ENCODE data around the gene SUMF1.

The SUMF1 gene

DNA sequence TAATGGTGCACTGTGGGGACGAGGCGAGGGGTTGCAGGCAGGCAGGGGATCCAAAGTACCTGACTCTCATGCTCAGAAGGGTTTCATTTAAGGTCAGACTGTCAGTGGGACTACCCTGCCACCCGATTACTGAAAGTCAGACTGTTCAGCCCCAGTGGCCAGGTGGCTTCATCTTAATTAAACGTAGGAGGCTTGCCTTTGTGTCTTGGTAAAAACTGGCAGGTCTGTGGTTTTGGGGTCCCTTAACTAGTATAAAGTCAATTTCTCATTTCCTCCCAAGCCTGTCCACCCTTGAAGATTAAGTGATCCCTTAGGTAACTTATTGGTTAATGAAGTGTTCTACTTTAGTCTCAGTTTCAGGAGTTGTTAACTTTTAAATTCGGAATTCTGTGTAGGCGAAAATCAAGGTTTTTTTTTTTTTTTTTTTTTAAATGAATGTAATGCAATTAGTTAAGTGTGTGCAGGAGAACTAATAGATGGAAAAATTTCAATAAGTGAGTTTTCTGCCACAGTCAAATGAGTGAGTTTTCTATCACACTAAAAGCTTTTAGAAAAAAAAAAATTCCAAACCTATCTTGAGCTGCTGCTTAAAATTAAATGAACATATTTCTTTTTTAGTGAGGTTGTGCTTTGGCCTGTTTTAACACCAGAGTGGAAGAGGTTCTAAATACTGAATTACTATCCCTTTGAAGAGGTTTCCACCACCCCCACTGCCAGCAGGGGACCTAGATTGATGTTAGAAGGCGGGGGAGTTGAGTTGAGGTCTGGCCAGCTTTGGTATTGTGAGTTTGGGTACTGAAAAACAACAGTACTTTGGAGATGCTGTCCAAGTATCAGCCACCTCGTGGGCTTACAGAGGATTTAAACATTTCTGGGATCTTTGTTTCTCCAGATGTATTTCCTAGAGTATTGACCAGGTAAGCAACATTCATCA is 41.2 kb upstream of the SUMF1 start:
- DNase-seq: no peak

GRCh38 chr3:4507024-4507596 is 40.0 kb upstream of the SUMF1 start:
- no peak overlapping the region for H3K14ac ChIP-seq (ENCODE audit: low read length)
- no peaks in the 10 kb centered on the region for H3K9me3 ChIP-seq (ENCODE audit: insufficient read depth, low read depth, low read length)
- H3K27ac ChIP-seq (ENCODE audit: low read depth, low read length): no peak overlapping the region
- H2BK120ac ChIP-seq (ENCODE audit: insufficient read depth, low read length, poor library complexity): no peak overlapping the region
- no peak overlapping the region for H3K23ac ChIP-seq (ENCODE audit: low read length)
- no peak overlapping the region for H3K4ac ChIP-seq (ENCODE audit: low read depth, low read length)
- H2BK5ac ChIP-seq (ENCODE audit: low read depth, low read length, poor library complexity): no peak overlapping the region
- H3K4me1 ChIP-seq (ENCODE audit: control insufficient read depth in 1 of 2, insufficient read depth in 2 of 2, low read length in 2 of 2): no peaks in the 10 kb centered on the region
- no peaks in the 10 kb centered on the region for H3K27me3 ChIP-seq (ENCODE audit: insufficient read depth, low read length)
- no peak overlapping the region for H2AK5ac ChIP-seq (ENCODE audit: low read length)
- H2BK12ac ChIP-seq (ENCODE audit: low read length): no peak overlapping the region
- H4K8ac ChIP-seq (ENCODE audit: low read depth, low read length): no peak overlapping the region
- H4K12ac ChIP-seq (ENCODE audit: low read depth, low read length): no peak overlapping the region
- no peaks in the 10 kb centered on the region for H3K79me2 ChIP-seq (ENCODE audit: control insufficient read depth, insufficient read depth, low read length, poor library complexity)
- H3K4me3 ChIP-seq (ENCODE audit: low read depth, low read length): no peak overlapping the region
- DNase-seq: no peak
- H3K18ac ChIP-seq (ENCODE audit: low read length): no peak overlapping the region
- no peak overlapping the region for H4K91ac ChIP-seq (ENCODE audit: low read depth, low read length)
- H3K36me3 ChIP-seq (ENCODE audit: control insufficient read depth in 1 of 2, insufficient read depth in 2 of 2, low read length in 2 of 2): no peaks in the 10 kb centered on the region
- no peaks in the 10 kb centered on the region for H3K79me1 ChIP-seq (ENCODE audit: low read length)
- no peak overlapping the region for H2AFZ ChIP-seq (ENCODE audit: insufficient read depth, low read length, poor library complexity)
- H3K9ac ChIP-seq (ENCODE audit: low read length): no peak overlapping the region
- no peak overlapping the region for H3K4me2 ChIP-seq (ENCODE audit: low read length)
- WGBS (ENCODE audit: extremely low coverage, insufficient coverage, insufficient read length): no CpG with 5 or more reads among the region's 5 CpGs

More for the DNA sequence above, 41.2 kb upstream of the SUMF1 start:
- no peak overlapping the region for H3K4me3 ChIP-seq (ENCODE audit: low read depth, low read length)
- no peaks in the 10 kb centered on the region for H3K9me3 ChIP-seq (ENCODE audit: insufficient read depth, low read depth, low read length)
- no peak overlapping the region for H2BK5ac ChIP-seq (ENCODE audit: low read depth, low read length, poor library complexity)
- no peaks in the 10 kb centered on the region for H3K79me2 ChIP-seq (ENCODE audit: control insufficient read depth, insufficient read depth, low read length, poor library complexity)
- H3K23ac ChIP-seq (ENCODE audit: low read length): no peak overlapping the region
- WGBS (ENCODE audit: extremely low coverage, insufficient coverage, insufficient read length): no CpG with 5 or more reads among the region's 8 CpGs
- H2AK5ac ChIP-seq (ENCODE audit: low read length): no peak overlapping the region
- H3K4me1 ChIP-seq (ENCODE audit: control insufficient read depth in 1 of 2, insufficient read depth in 2 of 2, low read length in 2 of 2): no peaks in the 10 kb centered on the region
- no peak overlapping the region for H3K27ac ChIP-seq (ENCODE audit: low read depth, low read length)
- H4K12ac ChIP-seq (ENCODE audit: low read depth, low read length): no peak overlapping the region
- no peak overlapping the region for H2BK12ac ChIP-seq (ENCODE audit: low read length)
- H3K4ac ChIP-seq (ENCODE audit: low read depth, low read length): no peak overlapping the region
- no peak overlapping the region for H2BK120ac ChIP-seq (ENCODE audit: insufficient read depth, low read length, poor library complexity)
- no peak overlapping the region for H2AFZ ChIP-seq (ENCODE audit: insufficient read depth, low read length, poor library complexity)
- no peaks in the 10 kb centered on the region for H3K36me3 ChIP-seq (ENCODE audit: control insufficient read depth in 1 of 2, insufficient read depth in 2 of 2, low read length in 2 of 2)
- H3K79me1 ChIP-seq (ENCODE audit: low read length): no peaks in the 10 kb centered on the region
- no peak overlapping the region for H4K91ac ChIP-seq (ENCODE audit: low read depth, low read length)
- no peak overlapping the region for H3K14ac ChIP-seq (ENCODE audit: low read length)
- H4K8ac ChIP-seq (ENCODE audit: low read depth, low read length): no peak overlapping the region
- no peak overlapping the region for H3K9ac ChIP-seq (ENCODE audit: low read length)
- H3K18ac ChIP-seq (ENCODE audit: low read length): no peak overlapping the region
- H3K4me2 ChIP-seq (ENCODE audit: low read length): no peak overlapping the region
- no peaks in the 10 kb centered on the region for H3K27me3 ChIP-seq (ENCODE audit: insufficient read depth, low read length)

DNA sequence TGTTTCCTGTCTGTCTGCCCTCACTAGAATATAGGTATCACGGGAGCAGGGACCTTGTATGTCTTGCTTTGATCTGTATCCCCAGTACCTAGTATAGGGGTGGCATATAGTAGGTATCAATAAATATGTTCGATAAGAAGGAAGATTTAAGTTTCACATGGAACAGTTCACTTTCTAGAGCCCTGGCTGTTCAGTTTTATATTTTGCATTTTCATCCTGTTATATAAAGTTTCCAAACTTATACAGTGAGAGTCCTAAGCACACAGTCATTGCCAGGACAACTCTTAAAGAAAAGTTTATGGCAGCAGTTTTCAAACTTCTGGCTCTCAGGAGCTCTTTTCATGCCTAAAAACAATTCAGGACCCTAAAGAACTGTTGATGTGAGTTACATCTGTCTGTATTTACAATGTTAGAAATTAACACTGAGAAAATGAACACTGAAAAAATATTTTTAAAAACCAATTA is 39.5 kb upstream of the SUMF1 start:
- H3K4ac ChIP-seq (ENCODE audit: low read depth, low read length): no peak overlapping the region
- H2AK5ac ChIP-seq (ENCODE audit: low read length): no peak overlapping the region
- H3K4me3 ChIP-seq (ENCODE audit: low read depth, low read length): no peak overlapping the region
- no peak overlapping the region for H4K12ac ChIP-seq (ENCODE audit: low read depth, low read length)
- no peak overlapping the region for H3K18ac ChIP-seq (ENCODE audit: low read length)
- no peak overlapping the region for H2BK120ac ChIP-seq (ENCODE audit: insufficient read depth, low read length, poor library complexity)
- no peak overlapping the region for H3K9ac ChIP-seq (ENCODE audit: low read length)
- H3K23ac ChIP-seq (ENCODE audit: low read length): no peak overlapping the region
- no peaks in the 10 kb centered on the region for H3K79me1 ChIP-seq (ENCODE audit: low read length)
- H3K9me3 ChIP-seq (ENCODE audit: insufficient read depth, low read depth, low read length): no peaks in the 10 kb centered on the region
- H3K4me2 ChIP-seq (ENCODE audit: low read length): no peak overlapping the region
- no peak for DNase-seq
- H2BK5ac ChIP-seq (ENCODE audit: low read depth, low read length, poor library complexity): no peak overlapping the region
- no peak overlapping the region for H4K91ac ChIP-seq (ENCODE audit: low read depth, low read length)
- no peak overlapping the region for H3K14ac ChIP-seq (ENCODE audit: low read length)
- no peak overlapping the region for H4K8ac ChIP-seq (ENCODE audit: low read depth, low read length)
- H3K4me1 ChIP-seq (ENCODE audit: control insufficient read depth in 1 of 2, insufficient read depth in 2 of 2, low read length in 2 of 2): no peaks in the 10 kb centered on the region
- no peak overlapping the region for H2BK12ac ChIP-seq (ENCODE audit: low read length)
- no peaks in the 10 kb centered on the region for H3K36me3 ChIP-seq (ENCODE audit: control insufficient read depth in 1 of 2, insufficient read depth in 2 of 2, low read length in 2 of 2)
- no peak overlapping the region for H2AFZ ChIP-seq (ENCODE audit: insufficient read depth, low read length, poor library complexity)
- H3K27me3 ChIP-seq (ENCODE audit: insufficient read depth, low read length): no peaks in the 10 kb centered on the region
- no CpG with 5 or more reads among the region's 2 CpGs for WGBS (ENCODE audit: extremely low coverage, insufficient coverage, insufficient read length)
- no peak overlapping the region for H3K27ac ChIP-seq (ENCODE audit: low read depth, low read length)
- H3K79me2 ChIP-seq (ENCODE audit: control insufficient read depth, insufficient read depth, low read length, poor library complexity): no peaks in the 10 kb centered on the region

DNA sequence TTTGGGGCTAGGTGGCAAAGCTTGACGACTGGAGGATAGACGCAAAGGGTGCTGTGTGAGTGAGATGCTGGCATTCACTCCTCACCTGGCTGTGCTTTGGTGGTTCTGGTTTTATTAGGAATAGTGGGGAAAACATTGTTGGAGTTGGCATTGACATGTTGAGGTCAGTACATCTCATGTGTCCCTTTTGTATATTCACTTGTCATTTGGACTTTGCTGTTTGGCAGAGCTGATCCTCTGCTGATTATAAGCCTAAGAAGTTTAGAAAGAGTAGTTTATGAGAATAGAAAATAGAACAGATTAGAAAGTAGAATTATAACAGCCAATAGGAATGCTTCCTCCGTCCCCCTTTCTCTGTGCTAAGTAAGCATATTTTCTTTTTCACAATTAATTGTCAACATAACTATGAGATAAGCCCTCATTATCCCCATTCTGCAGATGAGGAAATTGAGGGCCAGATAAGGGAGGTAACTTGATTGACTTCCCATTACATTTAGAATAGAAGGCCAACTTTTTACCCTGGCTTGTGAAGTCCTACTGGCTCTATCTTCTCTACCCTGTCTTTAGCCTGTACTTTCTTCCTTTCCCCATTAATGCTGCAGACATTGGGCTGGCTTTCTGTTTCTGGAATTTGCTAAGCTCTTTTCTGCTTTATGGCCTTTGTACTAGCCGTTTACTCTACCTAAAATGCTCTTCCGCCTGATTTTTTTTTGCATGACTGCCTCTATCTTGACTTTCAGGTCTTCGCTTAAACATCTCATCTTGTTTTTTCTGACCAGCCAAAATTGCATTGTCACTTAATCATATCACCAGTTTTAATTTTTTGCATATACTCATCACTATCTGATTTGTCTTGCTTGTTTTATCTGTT is 38.9 kb upstream of the SUMF1 start:
- no peak overlapping the region for H3K4ac ChIP-seq (ENCODE audit: low read depth, low read length)
- H2BK5ac ChIP-seq (ENCODE audit: low read depth, low read length, poor library complexity): no peak overlapping the region
- no peak overlapping the region for H2BK120ac ChIP-seq (ENCODE audit: insufficient read depth, low read length, poor library complexity)
- H3K18ac ChIP-seq (ENCODE audit: low read length): no peak overlapping the region
- H3K4me1 ChIP-seq (ENCODE audit: control insufficient read depth in 1 of 2, insufficient read depth in 2 of 2, low read length in 2 of 2): no peaks in the 10 kb centered on the region
- H3K27me3 ChIP-seq (ENCODE audit: insufficient read depth, low read length): no peaks in the 10 kb centered on the region
- H3K14ac ChIP-seq (ENCODE audit: low read length): no peak overlapping the region
- H2BK12ac ChIP-seq (ENCODE audit: low read length): no peak overlapping the region
- no CpG with 5 or more reads among the region's 6 CpGs for WGBS (ENCODE audit: extremely low coverage, insufficient coverage, insufficient read length)
- no peak overlapping the region for H4K91ac ChIP-seq (ENCODE audit: low read depth, low read length)
- H3K23ac ChIP-seq (ENCODE audit: low read length): no peak overlapping the region
- no peak overlapping the region for H3K27ac ChIP-seq (ENCODE audit: low read depth, low read length)
- H4K12ac ChIP-seq (ENCODE audit: low read depth, low read length): no peak overlapping the region
- no peak overlapping the region for H3K9ac ChIP-seq (ENCODE audit: low read length)
- no peak overlapping the region for H3K4me2 ChIP-seq (ENCODE audit: low read length)
- DNase-seq: no peak
- H3K79me1 ChIP-seq (ENCODE audit: low read length): no peaks in the 10 kb centered on the region
- H2AK5ac ChIP-seq (ENCODE audit: low read length): no peak overlapping the region
- H3K79me2 ChIP-seq (ENCODE audit: control insufficient read depth, insufficient read depth, low read length, poor library complexity): no peaks in the 10 kb centered on the region
- H2AFZ ChIP-seq (ENCODE audit: insufficient read depth, low read length, poor library complexity): no peak overlapping the region
- H4K8ac ChIP-seq (ENCODE audit: low read depth, low read length): no peak overlapping the region
- H3K36me3 ChIP-seq (ENCODE audit: control insufficient read depth in 1 of 2, insufficient read depth in 2 of 2, low read length in 2 of 2): no peaks in the 10 kb centered on the region
- no peaks in the 10 kb centered on the region for H3K9me3 ChIP-seq (ENCODE audit: insufficient read depth, low read depth, low read length)
- no peak overlapping the region for H3K4me3 ChIP-seq (ENCODE audit: low read depth, low read length)

Data from trophoblast cell (in vitro differentiated cells and primary cell).